Activated CD4-positive, alpha-beta T cell treated with anti-CD3 and anti-CD28 coated beads, Interleukin-2, Interleukin-4, amounts not matched to agents 100 ng/mL and 50 ng/mL, durations not matched to agents 16 hours and 8 hours (primary cell): Measurements from ENCODE around the gene GCC1.

ENCODE experiments used
- DNase-seq: peaks from one replicate; pipeline ENCODE4 v3.0.0-alpha.2; 2020; ENCODE audit warnings: low spot score

Gene GCC1

GRCh38 chr7:127585044-127585953 is at the start of gene GCC1:
TSS of gene GCC1 (minus strand) at chr7:127585596. CDS start at chr7:127585182, 414 bp downstream.
- DNase-seq: peak; percentile 92

- no peak for DNase-seq
Measured at GRCh38 chr7:127632276-127632910, 47.0 kb upstream of the GCC1 start.

GRCh38 chr7:127629268-127629854 is 44.0 kb upstream of the GCC1 start:
- peak; percentile 26 for DNase-seq

GRCh38 chr7:127628445-127628844 is 43.0 kb upstream of the GCC1 start:
- DNase-seq: no peak

GRCh38 chr7:127625331-127625730 is 39.9 kb upstream of the GCC1 start:
- no peak for DNase-seq

- no peak for DNase-seq
Measured at GRCh38 chr7:127620406-127621233, 35.2 kb upstream of the GCC1 start.

GRCh38 chr7:127619681-127620405 is 34.4 kb upstream of the GCC1 start:
- DNase-seq: no peak

GRCh38 chr7:127618775-127619174 is 33.4 kb upstream of the GCC1 start:
- DNase-seq: no peak

GRCh38 chr7:127618042-127618441 is 32.6 kb upstream of the GCC1 start, which contains the start of gene PAX4:
TSS of gene PAX4 (minus strand) at chr7:127618142. CDS start at chr7:127615928, 2,214 bp downstream.
- no peak for DNase-seq

GRCh38 chr7:127616724-127617123 is 31.3 kb upstream of the GCC1 start:
- DNase-seq: no peak

- DNase-seq: no peak
Measured at GRCh38 chr7:127612263-127612662, 26.9 kb upstream of the GCC1 start.

- DNase-seq: no peak
Measured at GRCh38 chr7:127609297-127609696, 23.9 kb upstream of the GCC1 start.

- DNase-seq: no peak
Measured at GRCh38 chr7:127608446-127608845, 23.1 kb upstream of the GCC1 start.

GRCh38 chr7:127600885-127601284 is 15.5 kb upstream of the GCC1 start:
- DNase-seq: no peak

- no peak for DNase-seq
Measured at GRCh38 chr7:127598318-127598717, 12.9 kb upstream of the GCC1 start.

GRCh38 chr7:127595737-127596136 is 10.3 kb upstream of the GCC1 start:
- DNase-seq: no peak

GRCh38 chr7:127594490-127594889 is 9.1 kb upstream of the GCC1 start:
- DNase-seq: no peak

- no peak for DNase-seq
Measured at GRCh38 chr7:127592550-127592949, 7.2 kb upstream of the GCC1 start.

- DNase-seq: no peak
Measured at GRCh38 chr7:127591591-127591990, 6.2 kb upstream of the GCC1 start.

- DNase-seq: no peak
Measured at GRCh38 chr7:127591189-127591588, 5.8 kb upstream of the GCC1 start.

- no peak for DNase-seq
Measured at GRCh38 chr7:127589896-127590295, 4.5 kb upstream of the GCC1 start.
